ENCODE measurements around the gene TAS1R2.

DNA sequence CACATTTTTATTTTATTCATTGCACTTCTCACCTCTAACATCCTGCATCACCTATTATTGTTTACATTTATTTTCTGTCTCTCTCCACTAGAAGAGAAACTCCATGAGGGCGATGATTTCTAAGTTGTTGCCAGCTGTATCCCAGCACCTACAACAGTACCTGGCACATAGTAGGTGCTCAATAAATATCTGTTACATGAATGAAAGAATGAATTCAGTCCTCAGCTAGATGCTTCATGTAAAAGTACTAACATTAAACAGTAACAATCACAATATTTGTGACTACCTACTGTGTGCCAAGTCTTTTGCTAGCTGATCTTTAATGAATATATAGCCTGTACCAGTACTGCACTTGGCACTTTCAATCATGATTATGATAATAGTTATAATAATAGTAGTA, 3.0 kb downstream of the TAS1R2 start:
- TF ChIP-seq FOXS1 (CRISPR knock-in tag; IDR thresholded peaks at IDR 0.05) (no peak), TP53 (CRISPR knock-in tag; IDR thresholded peaks at IDR 0.05) (no peak), POLR2A (IDR thresholded peaks at IDR 0.05; ENCODE audit: low read length) (no peak), PHF8 (IDR thresholded peaks at IDR 0.05; ENCODE audit: borderline replicate concordance, low read depth) (no peak), RAD21 (conservative IDR thresholded peaks at IDR 0.05 in 1 of 2, IDR thresholded peaks at IDR 0.05 in 1 of 2) (no peak)
- TF ChIP-seq, protein P1, sequence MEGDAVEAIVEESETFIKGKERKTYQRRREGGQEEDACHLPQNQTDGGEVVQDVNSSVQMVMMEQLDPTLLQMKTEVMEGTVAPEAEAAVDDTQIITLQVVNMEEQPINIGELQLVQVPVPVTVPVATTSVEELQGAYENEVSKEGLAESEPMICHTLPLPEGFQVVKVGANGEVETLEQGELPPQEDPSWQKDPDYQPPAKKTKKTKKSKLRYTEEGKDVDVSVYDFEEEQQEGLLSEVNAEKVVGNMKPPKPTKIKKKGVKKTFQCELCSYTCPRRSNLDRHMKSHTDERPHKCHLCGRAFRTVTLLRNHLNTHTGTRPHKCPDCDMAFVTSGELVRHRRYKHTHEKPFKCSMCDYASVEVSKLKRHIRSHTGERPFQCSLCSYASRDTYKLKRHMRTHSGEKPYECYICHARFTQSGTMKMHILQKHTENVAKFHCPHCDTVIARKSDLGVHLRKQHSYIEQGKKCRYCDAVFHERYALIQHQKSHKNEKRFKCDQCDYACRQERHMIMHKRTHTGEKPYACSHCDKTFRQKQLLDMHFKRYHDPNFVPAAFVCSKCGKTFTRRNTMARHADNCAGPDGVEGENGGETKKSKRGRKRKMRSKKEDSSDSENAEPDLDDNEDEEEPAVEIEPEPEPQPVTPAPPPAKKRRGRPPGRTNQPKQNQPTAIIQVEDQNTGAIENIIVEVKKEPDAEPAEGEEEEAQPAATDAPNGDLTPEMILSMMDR (IDR thresholded peaks at IDR 0.05), result no peak
- TF ChIP-seq, protein P2, sequence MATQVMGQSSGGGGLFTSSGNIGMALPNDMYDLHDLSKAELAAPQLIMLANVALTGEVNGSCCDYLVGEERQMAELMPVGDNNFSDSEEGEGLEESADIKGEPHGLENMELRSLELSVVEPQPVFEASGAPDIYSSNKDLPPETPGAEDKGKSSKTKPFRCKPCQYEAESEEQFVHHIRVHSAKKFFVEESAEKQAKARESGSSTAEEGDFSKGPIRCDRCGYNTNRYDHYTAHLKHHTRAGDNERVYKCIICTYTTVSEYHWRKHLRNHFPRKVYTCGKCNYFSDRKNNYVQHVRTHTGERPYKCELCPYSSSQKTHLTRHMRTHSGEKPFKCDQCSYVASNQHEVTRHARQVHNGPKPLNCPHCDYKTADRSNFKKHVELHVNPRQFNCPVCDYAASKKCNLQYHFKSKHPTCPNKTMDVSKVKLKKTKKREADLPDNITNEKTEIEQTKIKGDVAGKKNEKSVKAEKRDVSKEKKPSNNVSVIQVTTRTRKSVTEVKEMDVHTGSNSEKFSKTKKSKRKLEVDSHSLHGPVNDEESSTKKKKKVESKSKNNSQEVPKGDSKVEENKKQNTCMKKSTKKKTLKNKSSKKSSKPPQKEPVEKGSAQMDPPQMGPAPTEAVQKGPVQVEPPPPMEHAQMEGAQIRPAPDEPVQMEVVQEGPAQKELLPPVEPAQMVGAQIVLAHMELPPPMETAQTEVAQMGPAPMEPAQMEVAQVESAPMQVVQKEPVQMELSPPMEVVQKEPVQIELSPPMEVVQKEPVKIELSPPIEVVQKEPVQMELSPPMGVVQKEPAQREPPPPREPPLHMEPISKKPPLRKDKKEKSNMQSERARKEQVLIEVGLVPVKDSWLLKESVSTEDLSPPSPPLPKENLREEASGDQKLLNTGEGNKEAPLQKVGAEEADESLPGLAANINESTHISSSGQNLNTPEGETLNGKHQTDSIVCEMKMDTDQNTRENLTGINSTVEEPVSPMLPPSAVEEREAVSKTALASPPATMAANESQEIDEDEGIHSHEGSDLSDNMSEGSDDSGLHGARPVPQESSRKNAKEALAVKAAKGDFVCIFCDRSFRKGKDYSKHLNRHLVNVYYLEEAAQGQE (IDR thresholded peaks at IDR 0.05), result no peak
- TF ChIP-seq, protein P3, sequence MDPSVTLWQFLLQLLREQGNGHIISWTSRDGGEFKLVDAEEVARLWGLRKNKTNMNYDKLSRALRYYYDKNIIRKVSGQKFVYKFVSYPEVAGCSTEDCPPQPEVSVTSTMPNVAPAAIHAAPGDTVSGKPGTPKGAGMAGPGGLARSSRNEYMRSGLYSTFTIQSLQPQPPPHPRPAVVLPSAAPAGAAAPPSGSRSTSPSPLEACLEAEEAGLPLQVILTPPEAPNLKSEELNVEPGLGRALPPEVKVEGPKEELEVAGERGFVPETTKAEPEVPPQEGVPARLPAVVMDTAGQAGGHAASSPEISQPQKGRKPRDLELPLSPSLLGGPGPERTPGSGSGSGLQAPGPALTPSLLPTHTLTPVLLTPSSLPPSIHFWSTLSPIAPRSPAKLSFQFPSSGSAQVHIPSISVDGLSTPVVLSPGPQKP (IDR thresholded peaks at IDR 0.05; ENCODE audit: low read depth, low read length), result no peak
- TF ChIP-seq, protein P4, sequence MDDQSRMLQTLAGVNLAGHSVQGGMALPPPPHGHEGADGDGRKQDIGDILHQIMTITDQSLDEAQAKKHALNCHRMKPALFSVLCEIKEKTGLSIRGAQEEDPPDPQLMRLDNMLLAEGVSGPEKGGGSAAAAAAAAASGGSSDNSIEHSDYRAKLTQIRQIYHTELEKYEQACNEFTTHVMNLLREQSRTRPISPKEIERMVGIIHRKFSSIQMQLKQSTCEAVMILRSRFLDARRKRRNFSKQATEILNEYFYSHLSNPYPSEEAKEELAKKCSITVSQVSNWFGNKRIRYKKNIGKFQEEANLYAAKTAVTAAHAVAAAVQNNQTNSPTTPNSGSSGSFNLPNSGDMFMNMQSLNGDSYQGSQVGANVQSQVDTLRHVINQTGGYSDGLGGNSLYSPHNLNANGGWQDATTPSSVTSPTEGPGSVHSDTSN (IDR thresholded peaks at IDR 0.05), result no peak

Data from A549 (cell line).